IPS-NIHi7 (cell line): ENCODE results near the gene CDH4.

Experiments used
- DNase-seq: peaks from one replicate; pipeline ENCODE4 v3.0.0; 2012; ENCODE audit warnings: mixed read lengths; ENCODE audit errors: extremely low spot score

Gene CDH4

GRCh38 chr20:61908057-61909026, 656.3 kb downstream of the CDH4 start:
- no peak for DNase-seq

GRCh38 chr20:61909028-61909427, 657.0 kb downstream of the CDH4 start:
- no peak for DNase-seq

DNA sequence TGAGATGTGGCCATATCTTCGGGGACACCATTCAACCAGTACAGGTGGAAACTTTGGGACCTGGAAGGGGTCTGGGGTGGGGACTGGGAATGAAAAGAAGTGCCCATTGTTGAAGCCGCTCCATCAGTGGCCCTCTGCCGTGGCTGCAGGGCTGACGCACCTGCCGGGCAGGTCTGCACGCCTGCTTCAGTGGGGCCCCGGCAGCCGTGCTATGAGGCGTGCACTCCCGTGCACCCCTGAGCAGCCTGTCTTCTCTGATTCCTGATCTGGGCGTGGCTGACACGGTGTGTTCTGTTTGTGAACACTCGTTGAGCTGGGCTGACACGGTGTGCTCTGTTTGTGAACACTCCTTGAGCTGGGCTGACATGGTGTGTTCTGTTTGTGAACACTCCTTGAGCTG, 657.8 kb downstream of the CDH4 start:
- DNase-seq, result no peak

DNA sequence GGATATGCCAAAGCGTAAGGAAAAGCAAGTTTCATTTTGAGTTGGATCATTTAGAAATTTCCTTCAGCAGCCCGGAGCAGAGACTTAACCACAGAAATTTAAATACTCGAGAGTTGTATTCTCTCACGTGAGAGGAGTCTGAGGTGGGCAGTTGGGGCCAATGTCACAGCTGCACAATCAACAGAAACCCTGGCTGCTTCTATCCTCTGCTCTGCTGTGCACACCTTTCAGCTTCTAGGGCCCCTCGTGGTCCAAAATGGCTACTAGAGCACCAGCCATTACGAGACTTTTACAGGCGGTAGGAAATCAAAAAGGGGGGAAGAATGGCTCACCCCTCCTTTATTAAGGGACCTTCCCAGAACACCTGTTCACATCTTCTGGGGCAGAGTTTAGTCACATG, 659.8 kb downstream of the CDH4 start:
- DNase-seq, result no peak

- no peak for DNase-seq
These were observed 660.8 kb downstream of the CDH4 start for GRCh38 chr20:61912665-61913422.

- DNase-seq, result no peak
These were observed 661.6 kb downstream of the CDH4 start for GRCh38 chr20:61913423-61914225.

- DNase-seq, result no peak
These were observed 663.0 kb downstream of the CDH4 start for GRCh38 chr20:61915101-61915500.

DNA sequence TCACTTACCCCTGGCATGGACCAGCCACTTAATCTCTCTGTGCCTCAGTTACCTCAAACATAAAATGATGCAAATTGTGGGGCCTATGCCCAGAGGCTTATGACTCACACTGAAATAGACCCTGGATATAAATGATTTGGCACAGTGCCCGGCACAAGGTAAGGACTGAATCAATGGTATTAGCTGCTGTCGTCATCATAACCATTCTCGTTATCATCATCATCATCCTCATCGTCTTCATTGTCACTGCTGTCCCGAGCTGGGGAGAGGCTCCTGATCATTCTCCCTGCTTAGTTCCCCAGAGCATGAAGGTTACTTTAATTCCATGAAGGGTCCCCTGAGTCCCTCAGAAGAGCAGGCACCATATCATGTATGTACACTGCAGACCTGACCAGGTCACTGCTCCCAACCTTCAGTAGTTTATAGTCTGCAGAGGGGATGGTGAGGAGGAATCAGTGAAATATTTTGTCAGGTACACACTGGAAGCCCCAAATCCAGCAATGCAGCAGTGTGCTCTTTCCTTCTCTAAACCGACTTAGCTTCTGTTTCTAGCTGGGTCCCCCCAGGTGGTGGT, 664.3 kb downstream of the CDH4 start:
- no peak for DNase-seq

GRCh38 chr20:61917474-61918145, 665.5 kb downstream of the CDH4 start:
- DNase-seq, result no peak

GRCh38 chr20:61918548-61918947, 666.5 kb downstream of the CDH4 start:
- DNase-seq, result peak; percentile 61

DNA sequence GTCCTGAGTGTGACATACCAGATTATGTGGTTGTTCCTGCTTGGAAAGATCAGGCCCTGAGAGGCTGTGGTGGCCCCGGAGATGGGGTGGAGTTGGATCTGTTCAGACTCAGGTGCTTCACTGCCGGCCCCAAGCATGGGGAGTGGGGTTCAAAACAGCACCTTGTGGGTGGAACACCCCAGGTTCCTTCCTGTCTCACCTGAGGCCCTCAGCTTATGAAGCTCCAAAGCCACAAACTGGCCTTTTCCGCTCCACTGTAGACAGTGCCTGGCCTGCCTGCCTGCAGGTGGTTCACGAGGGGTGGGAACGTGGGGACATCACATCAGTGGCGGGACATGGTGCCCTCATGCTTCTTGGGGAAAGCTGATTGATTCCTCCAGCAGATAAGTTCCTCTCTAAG, 667.2 kb downstream of the CDH4 start:
- DNase-seq, result no peak

GRCh38 chr20:61919675-61920365, 667.8 kb downstream of the CDH4 start:
- no peak for DNase-seq

- no peak for DNase-seq
These were observed 670.4 kb downstream of the CDH4 start for GRCh38 chr20:61922411-61922810.

GRCh38 chr20:61922936-61923335, 670.9 kb downstream of the CDH4 start:
- no peak for DNase-seq

GRCh38 chr20:61923371-61924166, 671.5 kb downstream of the CDH4 start:
- DNase-seq, result no peak

DNA sequence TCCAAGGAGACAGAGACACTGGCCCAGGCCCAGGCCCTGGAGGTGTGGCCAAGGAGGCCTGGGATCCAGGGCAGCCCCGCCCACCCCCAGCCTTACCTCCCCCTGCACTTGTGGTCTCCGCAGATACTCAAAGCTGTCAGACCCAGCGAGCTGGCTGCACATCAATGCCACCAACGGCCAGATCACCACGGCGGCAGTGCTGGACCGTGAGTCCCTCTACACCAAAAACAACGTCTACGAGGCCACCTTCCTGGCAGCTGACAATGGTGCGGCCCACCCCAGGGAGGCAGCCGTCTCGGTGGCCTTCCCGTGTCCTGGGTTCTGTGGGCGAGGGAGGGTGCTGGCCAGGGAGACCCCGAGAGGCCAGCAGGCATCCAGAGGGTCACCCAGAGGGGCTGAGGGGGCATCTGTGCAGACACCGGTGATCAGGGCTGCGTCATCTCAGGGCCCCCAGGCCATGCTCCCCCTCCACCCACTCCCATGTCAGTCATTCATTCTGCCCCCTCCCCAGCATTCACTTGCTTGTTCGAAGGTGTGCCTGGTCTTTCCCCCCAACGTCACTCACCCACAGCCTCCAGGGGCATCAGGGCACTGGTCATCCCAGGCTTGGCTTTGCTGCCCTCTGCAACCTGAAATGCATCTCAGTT, 672.3 kb downstream of the CDH4 start:
- DNase-seq, result no peak

GRCh38 chr20:61924858-61925554, 672.9 kb downstream of the CDH4 start:
- no peak for DNase-seq

GRCh38 chr20:61925555-61926252, 673.6 kb downstream of the CDH4 start:
- DNase-seq, result no peak
